HCT116 (cell line): ENCODE measurements around the gene TMTC3.

Experiments used
- ATF3 ChIP-seq: IDR thresholded peaks from 2 replicates; pipeline ENCODE4 v1.6.1; 2012
- CTCF ChIP-seq, 3 experiments: fragments of 200-600 bp in 1 of 3; sonication (generic) in 1 of 3; IDR thresholded peaks in 2 of 3; conservative IDR thresholded peaks in 1 of 3; 2 replicates each; pipeline ENCODE4 v1.5.1; 2012 to 2017; ENCODE audit warnings: low read depth in 2 of 3, low read length in 2 of 3, antibody characterized with exemption in 1 of 3, borderline replicate concordance in 1 of 3, control low read depth in 1 of 3, mild to moderate bottlenecking in 1 of 3, mixed read lengths in 1 of 3, mixed run types in 1 of 3, moderate library complexity in 1 of 3; ENCODE audit not compliant: insufficient read depth in 1 of 3
- EGR1 ChIP-seq: IDR thresholded peaks from 2 replicates; pipeline ENCODE4 v1.6.1; 2012; ENCODE audit warnings: low read depth
- ELF1 ChIP-seq: IDR thresholded peaks from 2 replicates; pipeline ENCODE4 v1.6.1; 2012; ENCODE audit warnings: low read depth, borderline replicate concordance
- EZH2 ChIP-seq: fragments of 200-600 bp; sonication (generic); IDR thresholded peaks from 2 replicates; pipeline ENCODE4 v1.6.1; 2017; ENCODE audit warnings: antibody characterized with exemption, mixed run types
- EZH2phosphoT487 ChIP-seq: fragments of 200-600 bp; IDR thresholded peaks from 2 replicates; pipeline ENCODE4 v1.6.1; 2018; ENCODE audit warnings: antibody characterized with exemption, borderline replicate concordance
- POLR2A ChIP-seq: IDR thresholded peaks from 2 replicates; pipeline ENCODE4 v1.7.0; 2011; ENCODE audit warnings: borderline replicate concordance; ENCODE audit not compliant: insufficient read depth, insufficient read length; ENCODE audit errors: extremely low read depth
- RAD21 ChIP-seq: IDR thresholded peaks from 2 replicates; pipeline ENCODE4 v1.6.1; 2012; ENCODE audit warnings: low read depth, mild to moderate bottlenecking
- REST ChIP-seq: IDR thresholded peaks from 2 replicates; pipeline ENCODE4 v1.6.1; 2012; ENCODE audit warnings: low read depth
- SIN3A ChIP-seq: IDR thresholded peaks from 2 replicates; pipeline ENCODE4 v1.6.1; 2012; ENCODE audit warnings: low read depth
- SRF ChIP-seq: IDR thresholded peaks from 2 replicates; pipeline ENCODE4 v1.6.1; 2012; ENCODE audit warnings: low read depth
- TCF7L2 ChIP-seq: IDR thresholded peaks from 2 replicates; pipeline ENCODE4 v1.7.0; 2011; ENCODE audit warnings: borderline replicate concordance, inconsistent platforms; ENCODE audit not compliant: insufficient read depth, insufficient read length; ENCODE audit errors: extremely low read depth
- YY1 ChIP-seq: IDR thresholded peaks from 2 replicates; pipeline ENCODE4 v1.6.1; 2011; ENCODE audit warnings: low read length, low read depth, moderate library complexity, mild to moderate bottlenecking; ENCODE audit not compliant: insufficient replicate concordance; ENCODE audit errors: extremely low read depth

- TF ChIP-seq POLR2A = no peak
- TF ChIP-seq SRF = no peak
- TF ChIP-seq CTCF (IDR thresholded peaks at IDR 0.05 in 2 of 3, conservative IDR thresholded peaks at IDR 0.05 in 1 of 3; ENCODE audit: borderline replicate concordance in 1 of 3, insufficient read depth in 1 of 3, low read depth in 2 of 3, low read length in 2 of 3) = no peak
- TF ChIP-seq SIN3A = no peak
- TF ChIP-seq EZH2 = no peak
- TF ChIP-seq TCF7L2 = no peak
- no peak for TF ChIP-seq YY1
- TF ChIP-seq REST = no peak
- TF ChIP-seq EGR1 = no peak
- TF ChIP-seq ATF3 = no peak
- TF ChIP-seq RAD21 = no peak
- TF ChIP-seq EZH2phosphoT487 = no peak
- TF ChIP-seq ELF1 = no peak
Measured at GRCh38 chr12:88113871-88114270, 28.2 kb upstream of the TMTC3 start.
